Stimulated activated CD8-positive, alpha-beta memory T cell treated with anti-CD3 and anti-CD28 coated beads, Interleukin-4, amount 100 ng/mL, for 4 hours (primary cell): ENCODE data around the gene RHOBTB3.
"Not testable (repeated sequence)": the region's sequence is repeated elsewhere in the genome, so short reads cannot be mapped to it uniquely, and the experiment has no call there.

Experiments
- DNase-seq, 2 donors: peaks; one replicate each; pipeline ENCODE4 v3.0.0-alpha.2; 2020; ENCODE audit warnings: low read depth in 2 of 2, low spot score in 1 of 2

The RHOBTB3 gene

DNA sequence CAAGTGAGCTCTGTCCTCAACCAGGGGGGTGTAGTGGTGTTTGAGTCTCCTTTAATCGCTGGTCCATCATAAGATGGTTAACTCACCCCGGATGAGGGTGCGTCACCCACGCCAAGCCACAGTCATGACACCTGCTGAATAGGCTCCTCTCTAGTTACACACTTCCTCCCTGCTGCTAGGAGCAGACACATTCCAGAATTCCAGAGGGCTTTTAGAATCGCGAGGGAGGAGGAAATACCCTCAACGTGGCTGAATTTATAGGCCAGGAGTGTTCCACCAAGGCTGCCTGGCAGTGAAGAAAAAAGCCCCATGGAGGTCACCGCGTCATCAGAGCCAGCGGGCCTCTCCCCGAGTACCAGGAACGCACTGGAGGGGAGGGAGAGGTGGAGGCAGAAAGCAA, 86.3 kb downstream of the RHOBTB3 start:
- no peak for DNase-seq

DNA sequence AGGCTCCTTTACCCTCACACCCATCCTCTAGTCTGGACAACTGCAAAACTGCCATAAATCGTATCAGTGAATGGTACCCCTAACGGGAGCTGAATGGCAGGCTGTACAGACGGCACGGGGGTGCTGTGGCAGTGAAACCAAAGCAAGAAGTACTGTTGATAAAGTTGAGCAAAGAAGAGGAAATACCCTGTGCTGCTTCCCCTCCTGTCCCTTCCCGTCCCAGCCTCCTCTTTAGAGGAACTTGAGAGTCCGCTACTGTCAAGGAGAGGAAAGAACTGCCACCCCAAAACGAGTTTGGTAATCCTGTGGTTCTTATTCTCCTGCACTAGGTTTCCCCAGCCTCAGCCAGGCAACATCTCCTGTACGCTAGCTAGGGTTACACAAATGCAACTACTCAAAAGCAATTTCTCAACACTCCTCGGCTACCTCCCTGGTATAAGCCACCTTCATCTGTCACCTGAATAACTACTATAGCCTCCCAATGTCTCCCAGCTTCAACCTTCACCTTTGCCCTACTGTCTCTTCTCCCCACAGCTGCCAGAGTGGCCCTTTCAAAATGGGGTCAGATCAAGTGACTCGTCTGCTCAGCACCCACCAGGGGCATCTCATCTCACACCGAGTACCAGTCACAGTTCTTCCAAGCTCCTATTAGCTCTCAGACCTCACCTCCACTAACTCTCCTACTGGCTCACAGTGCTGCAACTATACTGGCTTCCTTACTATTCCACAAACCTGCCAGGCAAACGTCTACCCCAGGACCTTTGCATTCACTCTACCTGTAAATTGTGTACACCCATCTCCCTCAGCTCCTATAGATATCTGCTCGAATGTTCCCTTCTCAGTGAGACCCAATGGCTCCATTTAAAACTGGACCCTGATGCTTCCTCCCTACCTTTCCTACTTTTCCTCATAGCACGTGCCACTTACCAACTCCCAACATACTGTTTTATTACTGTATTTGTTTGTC, 87.3 kb downstream of the RHOBTB3 start:
- DNase-seq: no peak

DNA sequence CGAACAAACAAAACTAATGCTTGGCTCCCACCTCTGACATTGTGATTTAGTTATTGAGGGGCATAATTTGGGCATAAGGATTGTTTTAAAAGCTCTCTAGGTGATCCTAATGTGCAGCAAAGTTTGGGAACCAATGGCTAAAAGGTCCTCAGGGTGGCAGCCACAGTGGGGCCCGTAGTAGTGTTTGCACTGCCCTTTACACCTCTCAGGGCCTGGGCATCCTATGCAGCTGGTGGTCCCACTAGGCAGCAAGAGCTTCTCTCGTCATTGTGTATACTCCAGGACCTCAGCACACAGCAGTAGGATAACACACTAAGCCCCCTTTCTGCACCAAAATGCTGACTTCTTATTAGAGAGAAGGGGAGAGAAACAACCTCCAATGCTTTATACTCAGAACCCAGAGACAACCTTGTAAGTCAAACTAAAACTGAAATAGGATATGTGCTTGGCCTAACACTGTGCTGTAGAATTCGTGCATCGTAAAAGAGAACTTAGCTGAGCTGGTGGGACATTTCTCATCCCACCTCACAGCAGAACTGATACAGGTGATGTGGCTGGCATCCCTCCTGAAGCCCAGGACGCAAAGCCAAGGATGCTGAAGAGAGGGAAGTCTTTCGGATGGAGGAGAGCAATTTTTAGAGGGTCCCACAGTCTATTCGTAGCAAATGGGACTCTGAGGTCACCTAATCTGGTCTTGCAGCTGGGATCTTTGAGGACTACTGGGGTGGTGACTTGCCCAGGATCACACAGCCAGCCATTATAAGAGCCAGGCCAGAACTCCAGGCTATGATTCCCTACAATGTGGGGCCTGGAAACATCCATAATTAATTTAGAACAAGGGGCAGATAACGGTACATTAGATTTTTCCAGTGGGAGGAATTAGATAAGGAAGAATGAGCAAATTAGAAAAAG, 90.2 kb downstream of the RHOBTB3 start:
- no peak for DNase-seq

DNA sequence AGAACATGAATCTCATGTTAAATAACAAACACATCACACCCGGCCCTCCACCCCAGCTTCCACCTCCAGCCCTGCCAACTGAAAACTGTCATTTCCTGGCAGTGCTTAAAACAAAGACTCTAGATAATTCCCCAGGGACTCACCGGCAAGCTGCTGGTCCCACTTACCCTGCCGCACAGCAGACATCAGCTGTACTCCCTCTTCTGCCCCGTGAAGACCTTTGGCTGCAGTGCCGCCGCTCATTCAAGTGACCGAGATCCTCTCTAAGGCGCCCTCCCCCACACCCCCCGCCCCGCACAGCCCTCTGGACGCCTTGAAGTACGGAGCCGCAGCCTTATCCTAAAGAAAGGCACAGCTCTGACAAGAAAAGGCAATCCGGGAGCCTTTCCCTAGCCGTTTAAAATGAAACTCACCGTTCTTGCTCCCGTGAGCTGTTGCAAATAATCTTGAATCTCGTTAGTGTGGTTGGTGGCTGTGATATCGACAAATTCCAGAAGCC, 91.0 kb downstream of the RHOBTB3 start:
- DNase-seq: no peak

- no peak for DNase-seq
These were observed 91.5 kb downstream of the RHOBTB3 start, which contains the start of gene GLRX for GRCh38 chr5:95822542-95823181. TSS of gene GLRX (minus strand) at chr5:95822726. CDS start at chr5:95822662, 64 bp downstream.

GRCh38 chr5:95823218-95823737, 92.1 kb downstream of the RHOBTB3 start:
- no peak for DNase-seq

- peak in 1 of 2 donors; percentile 35 for DNase-seq
These were observed 92.8 kb downstream of the RHOBTB3 start for GRCh38 chr5:95823738-95824609.

GRCh38 chr5:95824747-95825146, 93.6 kb downstream of the RHOBTB3 start:
- DNase-seq: no peak

GRCh38 chr5:95825495-95825894, 94.4 kb downstream of the RHOBTB3 start:
- DNase-seq: no peak

GRCh38 chr5:95826949-95827891, 96.1 kb downstream of the RHOBTB3 start:
- no peak for DNase-seq

DNA sequence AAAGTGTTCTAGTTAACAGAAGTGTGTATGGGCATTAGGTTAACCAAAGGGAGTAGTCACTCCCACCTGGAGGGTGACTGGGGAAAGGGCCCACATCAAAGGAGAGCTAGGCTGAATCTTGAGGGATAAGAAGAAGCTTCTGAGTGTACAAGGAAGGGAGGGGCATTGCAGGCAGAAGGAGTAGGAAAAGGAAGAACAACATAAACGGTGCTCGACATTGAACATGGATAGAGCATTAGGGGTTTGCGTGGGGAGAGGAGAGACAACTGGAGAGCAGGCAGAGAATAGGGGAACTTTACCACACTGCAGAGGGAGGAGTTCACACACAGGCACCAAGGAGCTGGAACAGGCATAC, 96.7 kb downstream of the RHOBTB3 start:
- no peak for DNase-seq

- DNase-seq: no peak
These were observed 99.1 kb downstream of the RHOBTB3 start for GRCh38 chr5:95830226-95830625.

DNA sequence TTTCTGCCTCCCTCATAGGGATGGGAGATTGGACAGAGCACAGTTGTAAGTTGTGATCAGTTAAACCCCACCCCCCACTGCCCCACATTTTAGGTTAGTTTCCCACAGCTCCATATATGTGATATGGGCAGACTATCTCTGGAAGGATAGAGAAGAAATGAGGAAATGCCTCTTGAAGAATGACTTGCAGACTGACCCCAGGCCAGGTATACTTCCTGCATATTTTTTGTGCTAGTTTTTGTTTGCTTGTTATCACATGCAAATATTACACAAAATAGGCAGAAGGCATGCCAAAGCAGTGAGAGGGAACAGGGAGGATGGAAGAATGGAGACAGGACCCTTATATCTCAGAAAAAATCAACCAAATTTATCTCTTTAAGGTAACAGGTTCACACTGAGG, 101.5 kb downstream of the RHOBTB3 start:
- no peak for DNase-seq

DNA sequence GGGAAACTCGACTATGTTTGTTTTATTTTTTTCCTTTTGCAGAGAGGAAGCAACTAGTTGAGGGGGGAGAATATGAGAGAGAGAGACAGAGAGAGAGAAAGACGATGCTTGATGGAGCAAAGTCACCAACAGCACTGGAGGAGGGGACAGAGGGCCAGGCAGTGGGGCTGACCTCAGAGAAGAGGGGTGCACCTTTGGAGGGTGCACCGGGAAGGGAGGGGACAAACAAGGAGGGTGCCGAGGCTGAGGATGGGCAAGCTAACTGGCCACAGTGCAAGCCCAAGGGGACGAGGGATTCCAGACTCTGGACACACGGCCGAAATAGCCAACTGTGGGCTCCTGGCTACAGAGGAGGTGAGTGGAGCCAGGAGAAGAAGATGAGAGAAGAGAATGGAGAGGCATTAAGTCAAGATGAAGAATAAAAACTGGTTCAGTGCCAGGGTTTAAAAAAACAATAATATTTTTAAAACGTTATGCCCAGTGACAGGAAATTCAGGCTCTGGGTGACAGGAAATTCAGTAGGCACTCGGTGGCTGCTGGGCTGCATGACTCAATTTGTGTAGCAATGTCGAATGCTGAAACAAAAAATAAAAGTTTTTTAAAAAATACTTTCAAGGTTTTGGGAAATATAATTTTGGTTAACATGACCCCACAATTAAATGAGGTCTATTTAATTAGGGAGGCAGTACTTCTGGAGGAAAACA, 104.7 kb downstream of the RHOBTB3 start:
- DNase-seq: no peak

GRCh38 chr5:95836544-95836943, 105.4 kb downstream of the RHOBTB3 start:
- DNase-seq: no peak

GRCh38 chr5:95836971-95837370, 105.8 kb downstream of the RHOBTB3 start:
- not testable (repeated sequence) for DNase-seq

- no peak for DNase-seq
These were observed 106.4 kb downstream of the RHOBTB3 start for GRCh38 chr5:95837492-95837891.

DNA sequence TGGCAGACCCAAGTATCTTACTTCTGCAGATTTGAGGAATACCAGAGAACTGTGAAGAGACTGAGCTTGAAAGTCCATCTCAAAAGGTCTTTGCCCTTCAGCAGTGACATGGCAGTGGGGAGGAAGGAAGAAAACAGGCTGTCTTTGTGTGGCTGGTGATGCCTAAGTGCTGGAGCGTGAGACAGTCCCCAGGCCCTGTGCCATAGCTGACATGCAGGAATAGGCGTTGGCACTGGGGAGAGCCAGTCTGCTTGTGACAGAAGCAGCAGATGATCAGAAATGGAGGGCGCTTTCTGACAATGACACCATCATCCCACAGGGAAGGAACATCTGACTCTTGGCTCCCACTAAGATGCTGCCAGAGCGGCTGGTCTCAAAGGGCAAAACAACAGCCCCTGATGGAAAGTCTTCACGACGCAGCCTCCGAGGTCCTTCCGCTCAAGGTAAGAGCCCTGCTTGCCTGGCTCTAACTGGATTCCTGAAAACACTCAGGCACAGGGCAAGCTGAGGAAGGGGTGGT, 106.9 kb downstream of the RHOBTB3 start:
- no peak for DNase-seq
